GM12874 (cell line): Measurements from ENCODE around the gene COMT.

ENCODE experiments used
- TF ChIP-seq, protein P1 (sequence below): IDR thresholded peaks from 2 replicates; pipeline ENCODE4 v1.5.1; 2011; ENCODE audit warnings: low read depth, mild to moderate bottlenecking, control low read depth, low read length, moderate library complexity; ENCODE audit not compliant: insufficient read depth

COMT gene

GRCh38 chr22:19995611-19996339 is 54.2 kb downstream of the COMT start:
- TF ChIP-seq, protein P1, sequence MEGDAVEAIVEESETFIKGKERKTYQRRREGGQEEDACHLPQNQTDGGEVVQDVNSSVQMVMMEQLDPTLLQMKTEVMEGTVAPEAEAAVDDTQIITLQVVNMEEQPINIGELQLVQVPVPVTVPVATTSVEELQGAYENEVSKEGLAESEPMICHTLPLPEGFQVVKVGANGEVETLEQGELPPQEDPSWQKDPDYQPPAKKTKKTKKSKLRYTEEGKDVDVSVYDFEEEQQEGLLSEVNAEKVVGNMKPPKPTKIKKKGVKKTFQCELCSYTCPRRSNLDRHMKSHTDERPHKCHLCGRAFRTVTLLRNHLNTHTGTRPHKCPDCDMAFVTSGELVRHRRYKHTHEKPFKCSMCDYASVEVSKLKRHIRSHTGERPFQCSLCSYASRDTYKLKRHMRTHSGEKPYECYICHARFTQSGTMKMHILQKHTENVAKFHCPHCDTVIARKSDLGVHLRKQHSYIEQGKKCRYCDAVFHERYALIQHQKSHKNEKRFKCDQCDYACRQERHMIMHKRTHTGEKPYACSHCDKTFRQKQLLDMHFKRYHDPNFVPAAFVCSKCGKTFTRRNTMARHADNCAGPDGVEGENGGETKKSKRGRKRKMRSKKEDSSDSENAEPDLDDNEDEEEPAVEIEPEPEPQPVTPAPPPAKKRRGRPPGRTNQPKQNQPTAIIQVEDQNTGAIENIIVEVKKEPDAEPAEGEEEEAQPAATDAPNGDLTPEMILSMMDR = no peak

GRCh38 chr22:19996694-19997384 is 55.3 kb downstream of the COMT start:
- TF ChIP-seq, protein P1 = no peak

GRCh38 chr22:19997561-19998231 is 56.1 kb downstream of the COMT start:
- TF ChIP-seq, protein P1 = no peak

DNA sequence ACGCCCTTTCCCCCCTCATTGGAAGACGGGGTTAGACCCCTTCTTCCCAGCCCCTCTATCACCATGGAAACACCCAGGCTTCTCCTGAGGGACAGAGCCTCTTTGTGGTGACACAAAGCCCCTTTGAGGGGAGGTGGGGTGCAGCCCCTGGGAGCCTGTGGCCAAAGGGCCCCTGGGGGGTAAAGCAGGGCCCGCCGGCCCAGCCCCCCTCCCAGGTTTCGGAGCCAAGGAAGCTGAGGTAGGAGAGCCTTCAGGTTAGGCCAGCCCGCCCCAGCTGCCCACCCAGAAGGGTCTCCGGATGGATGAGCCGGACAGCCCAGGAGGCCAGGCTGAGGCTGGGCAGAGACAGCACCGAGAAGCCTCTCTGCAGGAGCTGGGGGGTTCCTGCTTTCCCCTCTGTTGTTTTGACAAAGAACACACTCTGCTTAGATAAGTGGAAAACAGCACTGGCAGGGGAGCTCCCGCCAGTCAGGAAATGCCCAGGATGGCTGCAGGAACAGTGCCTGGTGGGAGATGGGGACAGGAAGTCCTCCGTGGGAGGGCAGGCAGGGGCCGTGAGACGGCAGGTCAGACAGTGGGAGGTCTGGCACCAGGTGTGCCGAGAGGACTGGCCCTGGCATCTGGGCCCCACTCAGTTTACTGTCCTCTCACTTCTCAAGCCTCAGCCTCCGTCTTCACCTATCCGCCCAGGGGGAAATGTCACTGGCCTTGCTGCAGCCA is 56.8 kb downstream of the COMT start:
- TF ChIP-seq, protein P1 = no peak

DNA sequence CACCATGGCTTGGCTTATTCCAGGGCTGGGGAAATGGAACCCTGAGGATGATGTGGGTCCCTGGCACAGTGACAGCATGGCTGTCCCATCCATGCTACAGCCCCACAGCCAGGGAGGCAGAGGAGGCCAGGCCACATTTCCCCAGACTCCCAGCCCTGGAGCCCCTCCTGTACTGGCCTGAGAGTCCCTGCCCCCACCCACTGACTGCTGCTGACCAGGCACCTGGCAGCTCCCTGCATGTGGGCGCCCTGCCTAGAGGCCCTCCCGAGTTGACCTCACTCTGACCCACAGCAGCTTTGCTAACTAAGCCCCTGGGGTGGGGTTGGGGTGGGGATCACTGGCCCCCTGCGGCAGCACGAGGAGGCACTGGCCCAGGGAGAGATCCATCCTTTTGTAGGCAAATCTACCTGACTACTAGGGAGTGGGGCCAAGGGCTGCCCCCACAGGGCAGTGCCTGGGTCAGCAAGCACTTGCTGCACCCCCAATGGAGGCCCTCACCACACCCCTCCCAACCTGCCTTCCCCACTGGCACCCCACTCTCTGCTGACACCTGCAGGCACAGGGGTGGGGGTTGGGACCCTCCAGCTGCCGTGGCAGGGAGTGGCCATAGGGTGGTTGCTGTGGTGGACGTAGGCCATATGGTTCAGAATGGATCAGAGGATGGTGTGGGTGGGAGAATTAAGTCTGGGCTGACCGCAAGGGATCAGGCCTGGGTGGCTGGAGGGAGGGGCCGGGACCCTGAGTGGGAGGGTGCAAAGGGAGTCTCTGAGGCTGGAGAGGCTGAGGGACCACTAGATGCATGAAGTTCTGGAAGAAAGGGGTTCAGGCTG is 57.6 kb downstream of the COMT start:
- TF ChIP-seq, protein P1 = no peak

DNA sequence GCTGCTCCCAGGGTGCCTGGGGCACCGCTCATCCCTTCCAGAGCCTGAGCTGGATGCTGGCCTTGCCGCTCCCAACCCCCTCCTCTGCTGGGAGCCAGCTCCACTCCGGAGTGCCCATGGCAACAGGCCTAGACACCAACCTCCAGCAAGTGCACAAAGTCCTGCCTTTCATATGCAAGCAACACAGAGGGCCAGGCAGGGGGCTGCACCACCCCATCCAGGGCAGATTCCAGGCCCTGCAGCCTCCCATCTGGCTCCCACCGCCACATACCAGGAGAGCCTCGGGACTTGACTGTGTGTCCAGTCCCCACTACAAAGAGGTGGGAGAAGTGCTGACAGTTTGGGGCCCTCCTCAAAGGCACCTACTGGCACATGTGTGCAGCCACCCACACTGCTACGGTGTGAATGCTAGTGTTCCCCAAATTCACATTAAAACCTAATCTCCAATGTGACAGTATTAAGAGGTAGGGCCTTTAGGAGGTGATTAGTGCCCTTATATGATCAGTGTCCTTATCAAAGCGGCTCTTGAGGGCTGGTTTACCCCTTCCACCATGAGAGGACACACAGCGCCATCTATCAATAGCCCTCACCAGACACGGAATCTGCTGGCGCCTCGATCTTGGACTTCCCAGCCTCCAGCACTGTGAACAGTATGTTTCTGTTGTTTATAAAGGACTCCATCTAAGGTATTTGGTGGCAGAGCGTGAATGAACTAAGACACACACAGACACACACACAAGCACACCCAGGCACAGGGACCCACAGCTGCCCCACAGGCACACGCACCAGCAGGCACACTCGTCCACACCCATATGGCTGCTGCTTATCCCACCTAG is 58.9 kb downstream of the COMT start:
- TF ChIP-seq, protein P1 = no peak
